ENCODE measurements around the gene UTS2.

Gene UTS2

GRCh38 chr1:7890853-7891252 is 38.0 kb upstream of the UTS2 start:
- H3K4me3 ChIP-seq (replicated peaks; ENCODE audit: low read depth, low read length) = no peak overlapping the region
- no peak for TF ChIP-seq CTCF (IDR thresholded peaks at IDR 0.05; ENCODE audit: low read depth, low read length, missing control alignments)
- no peak for DNase-seq (ENCODE audit: extremely low read depth, low read depth)

- DNase-seq (ENCODE audit: extremely low read depth, low read depth) = no peak
- no peak for TF ChIP-seq CTCF (IDR thresholded peaks at IDR 0.05; ENCODE audit: low read depth, low read length, missing control alignments)
- H3K4me3 ChIP-seq (replicated peaks; ENCODE audit: low read depth, low read length) = no peak overlapping the region
Observed at GRCh38 chr1:7888248-7889081, 35.6 kb upstream of the UTS2 start.

GRCh38 chr1:7886405-7886745 is 33.5 kb upstream of the UTS2 start:
- no peak overlapping the region for H3K4me3 ChIP-seq (replicated peaks; ENCODE audit: low read depth, low read length)
- no peak for TF ChIP-seq CTCF (IDR thresholded peaks at IDR 0.05; ENCODE audit: low read depth, low read length, missing control alignments)
- no peak for DNase-seq (ENCODE audit: extremely low read depth, low read depth)

- DNase-seq (ENCODE audit: extremely low read depth, low read depth) = no peak
- no peak overlapping the region for H3K4me3 ChIP-seq (replicated peaks; ENCODE audit: low read depth, low read length)
- no peak for TF ChIP-seq CTCF (IDR thresholded peaks at IDR 0.05; ENCODE audit: low read depth, low read length, missing control alignments)
Observed at GRCh38 chr1:7885513-7886404, 32.9 kb upstream of the UTS2 start.

- no peak for DNase-seq (ENCODE audit: extremely low read depth, low read depth)
- H3K4me3 ChIP-seq (replicated peaks; ENCODE audit: low read depth, low read length) = no peak overlapping the region
- TF ChIP-seq CTCF (IDR thresholded peaks at IDR 0.05; ENCODE audit: low read depth, low read length, missing control alignments) = no peak
Observed at GRCh38 chr1:7884757-7885156, 31.9 kb upstream of the UTS2 start.

GRCh38 chr1:7879228-7879627 is 26.4 kb upstream of the UTS2 start:
- no peak overlapping the region for H3K4me3 ChIP-seq (replicated peaks; ENCODE audit: low read depth, low read length)
- no peak for DNase-seq (ENCODE audit: extremely low read depth, low read depth)
- no peak for TF ChIP-seq CTCF (IDR thresholded peaks at IDR 0.05; ENCODE audit: low read depth, low read length, missing control alignments)
